Measurements from ENCODE around the gene SLC19A3. TPM values are rescaled to one million over a fixed set of nuclear protein-coding genes. Genes with fewer than 3 reads are reported as not detected.

The SLC19A3 gene
- total RNA-seq, 1 experiment from 2014 or later, result 2.3 TPM

GRCh38 chr2:227766373-227766883 lies 48.6 kb upstream of the SLC19A3 start:
- DNase-seq, result peak; percentile 85
- no peak overlapping the region for H3K27ac ChIP-seq (ENCODE audit: insufficient read length, low read depth, low read length)
- no peaks in the 10 kb centered on the region for H3K23me2 ChIP-seq (ENCODE audit: insufficient read length, low read depth, low read length, poor library complexity, severe bottlenecking)
- H3K79me1 ChIP-seq (ENCODE audit: insufficient read depth, low read depth, low read length, poor library complexity, severe bottlenecking), result no peaks in the 10 kb centered on the region
- H3K4me3 Mint-ChIP-seq, result no peak overlapping the region
- H4K91ac ChIP-seq (ENCODE audit: insufficient read length, low read depth, low read length), result no peak overlapping the region
- H2BK12ac ChIP-seq (ENCODE audit: insufficient read length, low read depth, low read length), result no peak overlapping the region
- no peak overlapping the region for H2AK5ac ChIP-seq (ENCODE audit: insufficient read length, low read length)
- no peak overlapping the region for H3K4ac ChIP-seq (ENCODE audit: low read depth, low read length)
- H3K36me3 Mint-ChIP-seq (ENCODE audit: insufficient read depth in 1 of 3, low read depth in 3 of 3), result no peaks in the 10 kb centered on the region; a peak in 1 of 7 replicates
- H3K9ac ChIP-seq (ENCODE audit: extremely low read depth, insufficient read length, low read length), result no peak overlapping the region
- no peak overlapping the region for H3K27ac Mint-ChIP-seq
- no peak overlapping the region for H3K56ac ChIP-seq (ENCODE audit: insufficient read length, low read depth, low read length)
- no peak overlapping the region for H2BK20ac ChIP-seq (ENCODE audit: low read depth, low read length, poor library complexity, severe bottlenecking)
- H3K27me3 ChIP-seq (ENCODE audit: insufficient read depth, low read length), result no peaks in the 10 kb centered on the region
- H3K27me3 Mint-ChIP-seq (ENCODE audit: low read depth), result no peaks in the 10 kb centered on the region
- no peaks in the 10 kb centered on the region for H3K4me1 ChIP-seq (ENCODE audit: insufficient read depth, low read length)
- TF ChIP-seq, protein P1, sequence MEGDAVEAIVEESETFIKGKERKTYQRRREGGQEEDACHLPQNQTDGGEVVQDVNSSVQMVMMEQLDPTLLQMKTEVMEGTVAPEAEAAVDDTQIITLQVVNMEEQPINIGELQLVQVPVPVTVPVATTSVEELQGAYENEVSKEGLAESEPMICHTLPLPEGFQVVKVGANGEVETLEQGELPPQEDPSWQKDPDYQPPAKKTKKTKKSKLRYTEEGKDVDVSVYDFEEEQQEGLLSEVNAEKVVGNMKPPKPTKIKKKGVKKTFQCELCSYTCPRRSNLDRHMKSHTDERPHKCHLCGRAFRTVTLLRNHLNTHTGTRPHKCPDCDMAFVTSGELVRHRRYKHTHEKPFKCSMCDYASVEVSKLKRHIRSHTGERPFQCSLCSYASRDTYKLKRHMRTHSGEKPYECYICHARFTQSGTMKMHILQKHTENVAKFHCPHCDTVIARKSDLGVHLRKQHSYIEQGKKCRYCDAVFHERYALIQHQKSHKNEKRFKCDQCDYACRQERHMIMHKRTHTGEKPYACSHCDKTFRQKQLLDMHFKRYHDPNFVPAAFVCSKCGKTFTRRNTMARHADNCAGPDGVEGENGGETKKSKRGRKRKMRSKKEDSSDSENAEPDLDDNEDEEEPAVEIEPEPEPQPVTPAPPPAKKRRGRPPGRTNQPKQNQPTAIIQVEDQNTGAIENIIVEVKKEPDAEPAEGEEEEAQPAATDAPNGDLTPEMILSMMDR (conservative IDR thresholded peaks at IDR 0.05), result peak; percentile 93
- no peak overlapping the region for H3K4me2 ChIP-seq (ENCODE audit: insufficient read depth, insufficient read length, low read length)
- no peak overlapping the region for H2BK5ac ChIP-seq (ENCODE audit: insufficient read length, low read length)
- no peak overlapping the region for H3K14ac ChIP-seq (ENCODE audit: insufficient read depth, low read length)
- no peak overlapping the region for H3T11ph ChIP-seq (ENCODE audit: low read length)
- H4K20me1 ChIP-seq (ENCODE audit: control insufficient read depth, insufficient read depth, insufficient read length), result no peaks in the 10 kb centered on the region
- H2AFZ ChIP-seq (ENCODE audit: low read length), result no peak overlapping the region
- H3K4me1 Mint-ChIP-seq, result peaks cover 3 to 5% of the 10 kb centered on the region in 2 experiments; a peak in 3 of 4 replicates
- H2BK120ac ChIP-seq (ENCODE audit: low read depth, low read length, poor library complexity, severe bottlenecking), result no peak overlapping the region
- H3K23ac ChIP-seq (ENCODE audit: insufficient read length, low read depth, low read length), result no peak overlapping the region
- no peak overlapping the region for H3K18ac ChIP-seq (ENCODE audit: insufficient read length, low read depth, low read length)
- WGBS (ENCODE audit: extremely low coverage, insufficient read length, low lambda C conversion rate), result no CpG with 5 or more reads among the region's 11 CpGs
- H4K5ac ChIP-seq (ENCODE audit: insufficient read length, low read depth, low read length), result no peak overlapping the region
- no peaks in the 10 kb centered on the region for H3K9me3 Mint-ChIP-seq
- no peak overlapping the region for H4K8ac ChIP-seq (replicated peaks; ENCODE audit: insufficient read length, low read depth, low read length)
- no peaks in the 10 kb centered on the region for H3K79me2 ChIP-seq (ENCODE audit: insufficient read depth, low read length)
- H2BK15ac ChIP-seq (ENCODE audit: low read depth, low read length), result no peak overlapping the region
- H3K9me3 ChIP-seq (ENCODE audit: control insufficient read depth, low read depth, low read length), result no peaks in the 10 kb centered on the region

All from H9 (cell line).